Measurements from ENCODE around the gene CYRIA. TPM values are rescaled to one million over a fixed set of nuclear protein-coding genes. Genes with fewer than 3 reads are reported as not detected.

Gene CYRIA
- total RNA-seq, 1 experiment from 2014 or later: 183 TPM

DNA sequence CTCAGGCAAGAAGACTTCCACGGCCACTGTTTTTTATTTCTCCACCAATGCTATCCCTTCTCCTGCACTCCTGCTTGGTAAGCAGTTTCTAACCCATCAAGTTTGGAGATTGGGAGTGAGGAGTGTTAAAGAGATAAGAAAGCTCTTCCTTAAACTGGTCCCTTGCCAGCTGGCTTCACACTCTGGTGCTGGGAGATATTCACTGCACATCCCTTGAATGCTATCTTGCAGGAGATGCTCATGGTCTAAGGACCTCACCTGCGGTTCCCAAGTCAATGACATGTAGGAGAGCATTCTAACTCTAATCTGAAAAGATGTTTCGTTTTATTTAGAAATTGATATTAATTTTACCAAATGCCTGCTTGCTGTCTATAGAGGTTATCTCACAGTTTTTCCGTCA is 28.2 kb upstream of the CYRIA start:
- peaks cover 17% of the 10 kb centered on the region for H3K9me3 ChIP-seq (ENCODE audit: low read depth, low read length, poor library complexity, severe bottlenecking)
- intact Hi-C loops (cut with micrococcal nuclease; ENCODE audit: unreplicated experiment): no loop called here
- H3K4me1 ChIP-seq (ENCODE audit: insufficient read depth, low read length, poor library complexity, severe bottlenecking): peaks cover 21% of the 10 kb centered on the region
- H3K27me3 ChIP-seq (replicated peaks; ENCODE audit: insufficient read depth, low read depth, low read length, poor library complexity): no peaks in the 10 kb centered on the region
- no TSS peak for BruUV-seq (replicated peaks)
- H3K27ac ChIP-seq (ENCODE audit: low read depth, low read length, poor library complexity, severe bottlenecking): peak overlapping the region; percentile 48
- peak; percentile 39 for DNase-seq (ENCODE audit: low spot score)
- H3K4me3 ChIP-seq (ENCODE audit: low read depth, low read length, poor library complexity, severe bottlenecking): no peak overlapping the region
- TF ChIP-seq EZH2 (IDR thresholded peaks at IDR 0.05; ENCODE audit: borderline replicate concordance, low read depth, low read length, poor library complexity, severe bottlenecking): no peak
- TF ChIP-seq, protein P1, sequence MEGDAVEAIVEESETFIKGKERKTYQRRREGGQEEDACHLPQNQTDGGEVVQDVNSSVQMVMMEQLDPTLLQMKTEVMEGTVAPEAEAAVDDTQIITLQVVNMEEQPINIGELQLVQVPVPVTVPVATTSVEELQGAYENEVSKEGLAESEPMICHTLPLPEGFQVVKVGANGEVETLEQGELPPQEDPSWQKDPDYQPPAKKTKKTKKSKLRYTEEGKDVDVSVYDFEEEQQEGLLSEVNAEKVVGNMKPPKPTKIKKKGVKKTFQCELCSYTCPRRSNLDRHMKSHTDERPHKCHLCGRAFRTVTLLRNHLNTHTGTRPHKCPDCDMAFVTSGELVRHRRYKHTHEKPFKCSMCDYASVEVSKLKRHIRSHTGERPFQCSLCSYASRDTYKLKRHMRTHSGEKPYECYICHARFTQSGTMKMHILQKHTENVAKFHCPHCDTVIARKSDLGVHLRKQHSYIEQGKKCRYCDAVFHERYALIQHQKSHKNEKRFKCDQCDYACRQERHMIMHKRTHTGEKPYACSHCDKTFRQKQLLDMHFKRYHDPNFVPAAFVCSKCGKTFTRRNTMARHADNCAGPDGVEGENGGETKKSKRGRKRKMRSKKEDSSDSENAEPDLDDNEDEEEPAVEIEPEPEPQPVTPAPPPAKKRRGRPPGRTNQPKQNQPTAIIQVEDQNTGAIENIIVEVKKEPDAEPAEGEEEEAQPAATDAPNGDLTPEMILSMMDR (conservative IDR thresholded peaks at IDR 0.05; ENCODE audit: low read depth, low read length): no peak
- ChIA-PET POLR2A (ENCODE audit: low non-redundant PET) (no interaction called here), CTCF (no interaction called here)
- no peaks in the 10 kb centered on the region for H3K36me3 ChIP-seq (ENCODE audit: insufficient read depth, low read length, poor library complexity, severe bottlenecking)

DNA sequence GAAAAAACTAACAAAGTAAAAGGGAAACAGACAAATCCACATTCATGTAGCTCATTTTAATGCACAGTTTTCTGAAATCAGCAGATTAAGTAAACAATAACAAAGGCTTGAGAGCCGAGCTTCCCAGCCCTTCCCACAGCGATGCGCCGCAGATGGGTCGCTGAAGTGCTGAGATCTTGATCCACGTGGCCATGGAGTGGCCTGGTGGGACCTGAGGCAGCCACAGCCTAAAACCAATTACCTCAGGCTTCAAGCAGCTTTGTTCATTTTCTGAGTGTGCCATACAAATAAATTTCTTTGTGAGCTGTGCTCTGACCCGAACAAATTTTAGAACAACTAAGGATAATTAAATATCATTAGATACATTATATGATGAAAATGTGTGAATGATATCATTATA is 25.6 kb upstream of the CYRIA start:
- CTCF ChIA-PET: no interaction called here

DNA sequence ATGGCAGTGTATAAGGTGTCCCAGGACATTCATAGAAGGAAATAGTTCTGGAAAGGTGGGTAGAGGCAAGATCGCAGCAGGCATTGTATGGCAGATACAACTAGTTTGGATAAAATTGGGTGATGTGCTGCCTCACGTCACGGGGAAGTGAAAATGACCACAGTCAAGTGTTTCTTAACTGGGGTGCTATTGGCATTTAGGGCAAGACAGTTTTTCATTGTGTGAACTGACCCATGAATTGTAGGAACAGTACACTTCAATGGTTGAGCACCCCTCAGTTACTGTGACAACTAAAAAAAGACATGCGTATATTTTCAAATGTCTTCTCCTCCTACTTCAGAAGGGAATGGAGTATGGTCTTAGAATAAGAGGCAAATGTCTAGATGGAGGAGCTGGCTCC is 22.3 kb upstream of the CYRIA start:
- BruUV-seq (replicated peaks): no TSS peak
- DNase-seq (ENCODE audit: low spot score): no peak
- ChIA-PET POLR2A (ENCODE audit: low non-redundant PET) (no interaction called here), CTCF (no interaction called here)
- TF ChIP-seq EZH2 (IDR thresholded peaks at IDR 0.05; ENCODE audit: borderline replicate concordance, low read depth, low read length, poor library complexity, severe bottlenecking): no peak
- TF ChIP-seq, protein P1 (conservative IDR thresholded peaks at IDR 0.05; ENCODE audit: low read depth, low read length): no peak
- intact Hi-C loops (cut with micrococcal nuclease; ENCODE audit: unreplicated experiment): no loop called here
- Histone ChIP-seq H3K36me3 (ENCODE audit: insufficient read depth, low read length, poor library complexity, severe bottlenecking) (no peaks in the 10 kb centered on the region), H3K27me3 (replicated peaks; ENCODE audit: insufficient read depth, low read depth, low read length, poor library complexity) (no peaks in the 10 kb centered on the region), H3K27ac (ENCODE audit: low read depth, low read length, poor library complexity, severe bottlenecking) (peak overlapping the region; percentile 55), H3K9me3 (ENCODE audit: low read depth, low read length, poor library complexity, severe bottlenecking) (no peaks in the 10 kb centered on the region), H3K4me3 (ENCODE audit: low read depth, low read length, poor library complexity, severe bottlenecking) (no peak overlapping the region), H3K4me1 (ENCODE audit: insufficient read depth, low read length, poor library complexity, severe bottlenecking) (peaks cover 58% of the 10 kb centered on the region)

More for the DNA sequence above, 25.6 kb upstream of the CYRIA start:
- intact Hi-C loops (cut with micrococcal nuclease; ENCODE audit: unreplicated experiment): no loop called here
- Histone ChIP-seq H3K36me3 (ENCODE audit: insufficient read depth, low read length, poor library complexity, severe bottlenecking) (no peaks in the 10 kb centered on the region), H3K4me3 (ENCODE audit: low read depth, low read length, poor library complexity, severe bottlenecking) (no peak overlapping the region), H3K27me3 (replicated peaks; ENCODE audit: insufficient read depth, low read depth, low read length, poor library complexity) (no peaks in the 10 kb centered on the region), H3K27ac (ENCODE audit: low read depth, low read length, poor library complexity, severe bottlenecking) (peak overlapping the region; percentile 51), H3K4me1 (ENCODE audit: insufficient read depth, low read length, poor library complexity, severe bottlenecking) (peaks cover 38% of the 10 kb centered on the region), H3K9me3 (ENCODE audit: low read depth, low read length, poor library complexity, severe bottlenecking) (peaks cover 5% of the 10 kb centered on the region)
- no TSS peak for BruUV-seq (replicated peaks)
- DNase-seq (ENCODE audit: low spot score): no peak
- POLR2A ChIA-PET (ENCODE audit: low non-redundant PET): interaction anchor here (0.6 kb wide), 1 partner anchor 13 kb away, joined by 3 read pairs; no protein-coding TSS in a partner anchor
- no peak for TF ChIP-seq EZH2 (IDR thresholded peaks at IDR 0.05; ENCODE audit: borderline replicate concordance, low read depth, low read length, poor library complexity, severe bottlenecking)

DNA sequence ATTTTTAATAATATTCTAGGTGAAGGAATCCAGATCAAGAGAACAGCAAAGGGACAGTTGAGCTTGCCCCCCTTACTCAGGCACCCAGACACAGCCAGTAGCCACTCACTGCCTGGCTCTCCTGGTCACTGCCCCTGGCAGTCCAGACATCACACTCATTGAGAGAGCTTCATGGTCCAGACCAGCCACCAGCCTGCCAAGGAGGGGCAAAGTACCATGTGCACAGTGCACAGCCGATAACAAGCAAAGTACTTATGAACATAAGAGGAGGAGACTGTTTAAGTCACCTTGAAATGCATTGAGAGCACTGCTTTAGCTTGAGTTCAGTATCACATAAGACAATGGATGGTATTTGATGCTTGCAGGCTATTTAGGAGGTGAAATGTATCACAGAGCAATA is 21.6 kb upstream of the CYRIA start:
- peaks cover 63% of the 10 kb centered on the region for H3K4me1 ChIP-seq (ENCODE audit: insufficient read depth, low read length, poor library complexity, severe bottlenecking)
- H3K27ac ChIP-seq (ENCODE audit: low read depth, low read length, poor library complexity, severe bottlenecking): peak overlapping the region; percentile 100
- ChIA-PET POLR2A (ENCODE audit: low non-redundant PET) (no interaction called here), CTCF (no interaction called here)
- H3K9me3 ChIP-seq (ENCODE audit: low read depth, low read length, poor library complexity, severe bottlenecking): no peaks in the 10 kb centered on the region
- no peak overlapping the region for H3K4me3 ChIP-seq (ENCODE audit: low read depth, low read length, poor library complexity, severe bottlenecking)
- no TSS peak for BruUV-seq (replicated peaks)
- no peak for DNase-seq (ENCODE audit: low spot score)
- H3K36me3 ChIP-seq (ENCODE audit: insufficient read depth, low read length, poor library complexity, severe bottlenecking): no peaks in the 10 kb centered on the region
- intact Hi-C loops (cut with micrococcal nuclease; ENCODE audit: unreplicated experiment): no loop called here
- H3K27me3 ChIP-seq (replicated peaks; ENCODE audit: insufficient read depth, low read depth, low read length, poor library complexity): no peaks in the 10 kb centered on the region
- TF ChIP-seq, protein P1 (conservative IDR thresholded peaks at IDR 0.05; ENCODE audit: low read depth, low read length): no peak
- TF ChIP-seq EZH2 (IDR thresholded peaks at IDR 0.05; ENCODE audit: borderline replicate concordance, low read depth, low read length, poor library complexity, severe bottlenecking): no peak
